Spinal cord (tissue), 10 donors: ENCODE results near the gene GPHB5. TPM values are rescaled to one million over a fixed set of nuclear protein-coding genes. Genes with fewer than 3 reads are reported as not detected.
"Not testable (repeated sequence)": the region's sequence is repeated elsewhere in the genome, so short reads cannot be mapped to it uniquely, and the experiment has no call there.

Experiments used
- DNase-seq, 6 donors: peaks; one replicate each; pipeline versions ENCODE4 v3.0.0 to v3.0.0-alpha.2; 2013 to 2015; ENCODE audit warnings: low spot score in 6 of 6, low read depth in 4 of 6
- H3K27ac ChIP-seq: one replicate; pipeline ENCODE4 v1.5.1; 2013; ENCODE audit warnings: low read depth, low read length, control low read depth
- H3K27me3 ChIP-seq: one replicate; pipeline ENCODE4 v1.6.1; 2013; ENCODE audit warnings: low read length; ENCODE audit not compliant: control insufficient read depth, insufficient read depth
- H3K36me3 ChIP-seq: one replicate; pipeline ENCODE4 v1.6.1; 2013; ENCODE audit warnings: low read length; ENCODE audit not compliant: control insufficient read depth, insufficient read depth
- H3K4me1 ChIP-seq: one replicate; pipeline ENCODE4 v1.6.1; 2013; ENCODE audit warnings: low read length; ENCODE audit not compliant: control insufficient read depth, insufficient read depth
- H3K4me3 ChIP-seq: one replicate; pipeline ENCODE4 v1.5.1; 2013; ENCODE audit warnings: low read depth, low read length, control low read depth
- H3K9me3 ChIP-seq: one replicate; pipeline ENCODE4 v1.6.1; 2013; ENCODE audit warnings: low read length; ENCODE audit not compliant: control insufficient read depth, insufficient read depth
- WGBS: methylation state at CpG from one replicate; pipeline ENCODE4 v1.1.5; 2013; ENCODE audit warnings: missing lambda C conversion rate; ENCODE audit not compliant: insufficient coverage; 5-methylcytosine and 5-hydroxymethylcytosine counted together
- polyA plus RNA-seq, 2 donors: library from polyadenylated mRNA; unstranded; fragments of 120-200 nt; gene quantifications; one replicate each; pipeline ENCODE4 v1.2.1, GENCODE V29; 2013; ENCODE audit not compliant: insufficient read length in 2 of 2
- total RNA-seq, 2 donors: library from RNA; depleted of rRNA in 1 of 2; stranded (reverse); fragments of 120-200 nt in 1 of 2; fragments of >200 nt in 1 of 2; gene quantifications; one replicate each; pipeline versions ENCODE4 v1.2.3 to v1.2.4, GENCODE V29; 2013 to 2014
- donor health status: healthy.

GPHB5 gene
- total and polyA plus RNA-seq, 4 donors, result not detected

DNA sequence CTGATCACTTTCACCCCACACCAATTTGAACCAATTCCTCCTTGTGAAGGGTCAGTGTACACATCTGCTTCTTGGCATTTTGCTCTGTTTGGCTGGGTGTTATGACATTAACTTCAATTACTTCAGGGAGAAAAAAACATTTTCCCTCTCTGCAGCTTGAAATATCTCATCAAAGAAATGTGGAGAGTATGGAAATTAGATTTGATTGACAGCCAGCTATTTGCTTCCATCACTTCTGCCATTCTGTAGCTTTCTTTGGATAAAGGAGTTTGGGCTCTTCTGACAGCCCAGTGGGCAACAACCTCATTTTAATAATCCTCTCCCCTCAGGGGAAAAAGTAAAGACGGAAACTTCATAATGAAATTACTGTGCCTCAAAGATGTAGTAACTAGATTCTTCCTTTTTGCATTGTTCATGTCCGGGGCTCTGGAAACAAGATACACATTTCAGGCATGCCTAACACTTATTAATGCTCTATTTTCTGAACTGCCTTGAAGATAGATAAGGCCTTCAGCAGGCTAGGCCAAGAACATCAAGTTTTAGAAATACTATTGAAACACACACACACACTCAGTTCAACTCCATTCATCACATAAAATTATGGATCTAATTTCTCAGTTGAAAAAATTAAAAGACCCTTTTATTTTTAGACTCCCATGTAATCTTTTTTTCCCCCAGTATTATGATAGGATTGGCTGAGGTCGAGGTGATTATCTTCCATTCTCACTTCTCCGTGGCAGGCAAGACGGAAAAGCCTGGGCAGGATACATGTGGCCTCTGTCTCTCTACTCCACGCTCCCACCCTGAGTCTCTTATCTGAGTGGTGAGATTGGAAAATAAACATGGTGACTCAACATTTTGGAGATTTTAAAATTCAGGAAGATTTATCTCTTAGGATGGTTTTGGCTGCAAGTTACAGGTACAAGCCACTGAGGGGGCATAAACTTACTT lies 10.3 kb upstream of the GPHB5 start:
- no peak overlapping the region for H3K27ac ChIP-seq
- no peaks in the 10 kb centered on the region for H3K9me3 ChIP-seq
- H3K27me3 ChIP-seq, result no peaks in the 10 kb centered on the region
- DNase-seq, result no peak
- no peak overlapping the region for H3K4me3 ChIP-seq
- H3K36me3 ChIP-seq, result no peaks in the 10 kb centered on the region
- 83% methylated on average over 1 of the region's 6 CpGs for WGBS
- no peaks in the 10 kb centered on the region for H3K4me1 ChIP-seq

DNA sequence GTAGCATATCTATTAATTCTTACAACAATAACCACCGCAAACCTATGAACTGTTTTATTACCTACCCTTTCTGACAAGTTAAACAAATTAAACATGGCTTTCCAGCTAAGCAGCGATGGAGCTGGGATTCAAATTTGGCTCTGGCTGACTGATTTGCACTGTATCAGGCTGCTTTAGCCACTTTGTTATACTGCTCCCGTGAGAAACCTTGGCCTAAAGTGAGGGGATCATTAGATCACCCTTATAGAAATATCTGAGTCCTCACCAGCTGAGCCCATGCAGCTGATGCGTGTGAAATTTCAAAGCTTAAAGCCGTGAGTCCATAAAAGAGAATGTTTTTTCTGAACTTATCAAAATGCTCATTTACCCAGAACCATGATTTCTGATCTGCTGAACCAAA lies 8.1 kb upstream of the GPHB5 start:
- H3K27me3 ChIP-seq, result no peaks in the 10 kb centered on the region
- WGBS, result 64% methylated on average over 3 of the region's 5 CpGs
- no peaks in the 10 kb centered on the region for H3K4me1 ChIP-seq
- no peak overlapping the region for H3K27ac ChIP-seq
- H3K9me3 ChIP-seq, result no peaks in the 10 kb centered on the region
- H3K4me3 ChIP-seq, result no peak overlapping the region
- DNase-seq, result peak in 1 of 6 donors; percentile 75
- no peaks in the 10 kb centered on the region for H3K36me3 ChIP-seq

DNA sequence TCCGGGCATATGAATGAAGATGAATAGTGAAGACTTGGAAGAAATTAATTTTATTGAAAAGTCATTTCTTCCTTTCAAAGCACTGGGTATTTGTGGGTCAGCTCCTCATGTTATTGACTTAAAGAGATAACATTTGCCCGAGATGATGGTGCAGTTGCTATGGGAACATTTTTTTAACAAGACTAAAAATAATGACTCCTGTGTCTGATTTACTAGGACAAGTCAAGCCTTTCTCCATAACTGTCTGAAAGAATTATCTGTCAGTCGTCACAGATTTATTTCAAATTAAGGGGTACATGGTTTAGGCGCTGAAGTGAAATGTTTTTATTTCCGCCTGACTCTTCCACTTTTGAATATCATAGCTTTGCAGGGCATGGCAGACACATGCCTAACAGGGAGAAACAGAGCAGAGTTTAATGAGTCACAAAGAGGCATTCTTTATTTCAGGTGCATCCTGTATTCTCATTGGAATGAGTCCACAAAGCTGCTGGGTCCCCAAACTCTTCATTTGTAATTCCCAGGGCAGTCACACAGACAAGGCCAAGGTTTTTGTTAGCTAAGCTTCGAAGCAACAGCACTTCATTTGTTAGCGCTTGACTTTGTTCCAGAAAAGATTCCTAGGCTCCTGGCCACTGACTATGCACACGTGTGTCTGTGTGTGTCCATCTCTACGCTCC lies 4.3 kb upstream of the GPHB5 start:
- Histone ChIP-seq H3K27me3 (no peaks in the 10 kb centered on the region), H3K36me3 (no peaks in the 10 kb centered on the region), H3K9me3 (no peaks in the 10 kb centered on the region), H3K27ac (no peak overlapping the region), H3K4me1 (no peaks in the 10 kb centered on the region), H3K4me3 (no peak overlapping the region)
- peak in 2 of 6 donors; percentile 44 to 52 for DNase-seq
- no CpG with 5 or more reads among the region's 9 CpGs for WGBS

DNA sequence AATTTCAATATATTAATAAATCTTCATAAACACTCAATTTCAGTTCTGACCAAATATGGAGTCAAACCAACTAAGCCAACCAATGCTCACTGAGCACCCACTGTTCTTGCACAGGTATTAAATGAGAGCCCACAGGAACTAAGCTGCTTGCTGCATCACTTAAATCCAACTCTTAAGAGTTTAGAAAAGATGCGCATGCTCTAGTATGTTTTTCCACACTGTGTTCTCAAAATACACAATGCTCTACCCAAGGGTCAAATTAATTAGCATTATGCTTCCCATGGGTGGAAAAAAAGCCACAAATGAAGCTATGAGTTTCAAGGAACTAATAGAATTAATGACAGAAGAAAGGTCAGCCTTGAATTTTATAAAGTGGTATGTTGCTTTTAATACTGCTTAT lies 3.7 kb upstream of the GPHB5 start:
- Histone ChIP-seq H3K36me3 (no peaks in the 10 kb centered on the region), H3K9me3 (no peaks in the 10 kb centered on the region), H3K27me3 (no peaks in the 10 kb centered on the region), H3K27ac (no peak overlapping the region), H3K4me1 (no peaks in the 10 kb centered on the region), H3K4me3 (no peak overlapping the region)
- WGBS, result no CpG with 5 or more reads among the region's 1 CpG
- peak in 1 of 6 donors; percentile 38 for DNase-seq

DNA sequence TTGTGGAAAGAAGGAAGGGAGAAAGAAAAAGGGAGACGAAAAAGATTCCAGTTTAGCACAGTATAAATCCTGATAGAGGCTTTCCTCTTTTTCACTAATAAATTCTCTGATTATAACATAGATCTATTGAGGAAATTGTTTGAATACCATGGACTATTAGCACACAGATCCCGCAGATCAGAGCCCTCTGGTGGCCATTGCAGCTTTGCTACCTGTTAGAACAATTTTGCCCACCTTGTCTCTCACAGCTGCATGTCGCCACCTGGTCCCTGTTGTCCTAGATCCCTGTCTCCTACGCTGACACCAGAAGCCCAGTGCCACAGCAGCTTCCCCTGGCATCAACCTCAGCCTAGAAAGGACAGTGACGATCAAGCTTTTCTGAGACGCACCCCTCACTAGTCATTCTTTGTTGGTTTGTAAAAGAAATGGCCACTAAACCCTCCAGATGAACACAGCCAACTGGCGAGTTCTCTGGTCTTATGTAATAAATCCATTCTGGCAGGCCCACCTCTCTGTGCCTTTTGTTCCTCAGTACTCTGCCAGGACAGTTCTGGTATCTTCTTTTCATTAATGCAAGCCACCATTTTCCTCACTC lies 9.9 kb downstream of the GPHB5 start:
- 64% methylated on average over 4 of the region's 7 CpGs for WGBS

DNA sequence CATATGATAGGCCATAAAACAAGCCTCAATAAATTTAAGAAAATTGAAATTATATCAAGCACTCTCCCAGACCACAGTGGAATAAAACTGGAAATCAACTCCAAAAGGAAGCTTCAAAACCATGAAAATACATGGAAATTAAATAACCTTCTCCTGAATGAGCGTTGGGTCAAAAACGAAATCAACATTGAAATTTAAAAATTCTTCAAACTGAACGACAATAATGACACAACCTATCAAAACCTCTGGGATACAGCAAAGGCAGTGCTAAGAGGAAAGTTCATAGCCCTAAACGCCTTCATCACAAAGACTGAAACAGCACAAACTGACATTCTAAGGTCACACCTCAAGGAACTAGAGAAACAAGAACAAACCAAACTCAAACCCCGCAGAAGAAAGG lies 14.3 kb downstream of the GPHB5 start:
- 97% methylated on average over 3 of the region's 5 CpGs for WGBS
- not testable (repeated sequence) for H3K27ac ChIP-seq, H3K4me1 ChIP-seq, H3K9me3 ChIP-seq, H3K27me3 ChIP-seq, H3K36me3 ChIP-seq, DNase-seq, H3K4me3 ChIP-seq

More for the DNA sequence above, 9.9 kb downstream of the GPHB5 start:
- no peaks in the 10 kb centered on the region for H3K36me3 ChIP-seq
- H3K4me3 ChIP-seq, result no peak overlapping the region
- H3K27me3 ChIP-seq, result no peaks in the 10 kb centered on the region
- H3K9me3 ChIP-seq, result peaks cover 1% of the 10 kb centered on the region
- no peak overlapping the region for H3K27ac ChIP-seq
- DNase-seq, result no peak
- H3K4me1 ChIP-seq, result no peaks in the 10 kb centered on the region

DNA sequence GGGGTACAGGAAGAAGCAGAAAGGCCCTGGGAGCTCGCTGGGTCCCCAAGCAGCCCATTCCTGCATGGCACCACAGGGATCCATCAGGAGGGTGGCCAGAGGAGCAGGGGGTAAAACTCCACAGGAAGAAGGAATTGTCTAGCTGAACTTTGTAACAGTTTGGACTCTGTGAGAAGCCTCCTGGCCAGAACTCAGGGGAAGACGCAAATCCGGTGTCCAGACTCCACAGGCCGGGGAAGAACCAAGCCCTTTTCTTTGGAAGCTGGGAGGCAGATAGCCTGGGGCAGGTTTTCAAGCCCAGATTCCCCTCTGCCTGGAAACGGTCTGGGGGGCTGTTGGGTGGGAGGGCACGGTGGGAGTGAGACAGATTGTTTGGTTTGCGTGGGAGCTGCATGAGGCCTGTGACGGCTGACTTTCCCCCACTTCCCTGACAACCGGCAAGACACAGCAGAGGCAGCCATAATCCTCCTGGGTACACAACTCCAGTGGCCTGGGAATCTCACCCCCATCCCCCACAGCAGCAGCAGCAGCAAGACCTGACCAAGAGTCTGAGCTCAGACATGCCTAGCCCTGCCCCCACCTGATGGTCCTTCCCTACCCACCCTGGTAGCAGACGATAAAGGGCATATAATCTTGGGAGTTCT lies 16.7 kb downstream of the GPHB5 start:
- peaks cover 1% of the 10 kb centered on the region for H3K9me3 ChIP-seq
- no peaks in the 10 kb centered on the region for H3K27me3 ChIP-seq
- H3K27ac ChIP-seq, result no peak overlapping the region
- no peak for DNase-seq
- H3K4me1 ChIP-seq, result peaks cover 15% of the 10 kb centered on the region
- 69% methylated on average over 6 of the region's 10 CpGs for WGBS
- no peaks in the 10 kb centered on the region for H3K36me3 ChIP-seq
- H3K4me3 ChIP-seq, result no peak overlapping the region

DNA sequence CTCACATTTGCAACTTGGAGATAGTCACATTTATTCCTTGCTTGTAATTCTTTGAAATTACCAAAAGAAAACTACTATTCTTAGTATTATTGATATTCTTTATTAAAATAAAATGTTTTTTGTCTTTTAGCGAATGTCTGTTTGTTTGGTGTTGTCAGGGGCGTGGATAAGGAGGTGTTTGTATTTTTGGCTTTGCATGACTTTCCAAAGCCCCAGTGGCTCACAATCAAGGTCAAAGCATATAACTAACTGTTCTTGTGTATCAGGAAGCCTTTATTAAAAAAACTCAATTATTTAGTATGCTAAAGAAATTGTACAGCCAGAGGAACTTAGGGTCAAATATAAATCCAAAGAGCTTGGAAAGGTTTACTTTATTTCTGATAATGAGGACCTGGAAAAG lies 17.9 kb downstream of the GPHB5 start:
- Histone ChIP-seq H3K4me3 (no peak overlapping the region), H3K27ac (no peak overlapping the region), H3K4me1 (peaks cover 15% of the 10 kb centered on the region), H3K9me3 (no peaks in the 10 kb centered on the region), H3K36me3 (no peaks in the 10 kb centered on the region), H3K27me3 (no peaks in the 10 kb centered on the region)
- WGBS, result no CpG with 5 or more reads among the region's 2 CpGs
- no peak for DNase-seq

DNA sequence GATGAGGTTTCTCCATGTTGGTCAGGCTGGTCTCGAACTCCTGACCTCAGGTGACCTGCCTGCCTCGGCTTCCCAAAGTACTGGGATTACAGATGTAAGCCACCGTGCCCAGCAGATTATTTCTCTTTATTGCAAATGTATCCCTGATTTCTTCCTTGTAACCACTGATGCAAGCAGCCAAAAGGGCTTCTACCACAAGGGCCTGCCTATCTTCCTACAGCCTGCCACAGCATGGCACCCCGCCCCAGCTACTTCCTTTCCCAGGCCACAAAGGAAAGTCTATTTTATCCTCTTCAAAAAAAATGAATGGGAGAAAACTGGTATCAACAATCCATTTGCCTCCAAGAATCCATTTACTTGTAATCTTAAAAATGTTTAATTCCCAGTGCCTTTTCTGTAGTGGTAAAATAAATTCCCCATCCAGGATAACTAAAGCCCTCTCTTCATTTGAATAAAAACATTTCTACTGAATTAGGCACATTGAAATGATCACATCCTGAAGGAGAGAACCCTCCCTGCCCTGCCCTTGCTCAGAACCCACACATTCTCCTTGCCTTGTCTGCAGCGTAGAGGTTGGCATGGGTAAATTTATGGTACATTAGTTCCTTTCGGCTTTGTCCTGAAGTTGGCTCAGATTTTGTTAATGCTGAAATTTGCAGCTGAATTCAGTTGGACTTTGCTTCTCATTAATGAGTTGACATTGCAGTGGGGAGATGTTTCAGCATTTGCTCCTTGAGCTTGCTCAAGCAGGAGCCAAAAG lies 19.2 kb downstream of the GPHB5 start:
- Histone ChIP-seq H3K4me3 (no peak overlapping the region), H3K36me3 (no peaks in the 10 kb centered on the region), H3K4me1 (peaks cover 15% of the 10 kb centered on the region), H3K9me3 (no peaks in the 10 kb centered on the region), H3K27me3 (no peaks in the 10 kb centered on the region), H3K27ac (no peak overlapping the region)
- 42% methylated on average over 2 of the region's 6 CpGs for WGBS
- peak in 2 of 6 donors; percentile 39 to 63 for DNase-seq
